Left renal cortex interstitium (tissue), 4 donors: ENCODE measurements around the gene RFX2. TPM values are rescaled to one million over a fixed set of nuclear protein-coding genes. Genes with fewer than 3 reads are reported as not detected.
"Not testable (repeated sequence)": the region's sequence is repeated elsewhere in the genome, so short reads cannot be mapped to it uniquely, and the experiment has no call there.

Experiments used
- DNase-seq, 4 donors: peaks; one replicate each; pipeline ENCODE4 v3.0.0-alpha.2; 2013; ENCODE audit warnings: low read depth in 4 of 4, low spot score in 2 of 4, missing footprints in 1 of 4
- polyA plus RNA-seq, 4 donors: library from polyadenylated mRNA; unstranded; fragments of 120-200 nt; gene quantifications; one replicate each; pipeline ENCODE4 v1.2.1, GENCODE V29; 2013; ENCODE audit not compliant: insufficient read length in 4 of 4

RFX2 gene
- polyA plus RNA-seq, 4 donors: 6.7 to 11.1 (median 8.8) TPM

DNA sequence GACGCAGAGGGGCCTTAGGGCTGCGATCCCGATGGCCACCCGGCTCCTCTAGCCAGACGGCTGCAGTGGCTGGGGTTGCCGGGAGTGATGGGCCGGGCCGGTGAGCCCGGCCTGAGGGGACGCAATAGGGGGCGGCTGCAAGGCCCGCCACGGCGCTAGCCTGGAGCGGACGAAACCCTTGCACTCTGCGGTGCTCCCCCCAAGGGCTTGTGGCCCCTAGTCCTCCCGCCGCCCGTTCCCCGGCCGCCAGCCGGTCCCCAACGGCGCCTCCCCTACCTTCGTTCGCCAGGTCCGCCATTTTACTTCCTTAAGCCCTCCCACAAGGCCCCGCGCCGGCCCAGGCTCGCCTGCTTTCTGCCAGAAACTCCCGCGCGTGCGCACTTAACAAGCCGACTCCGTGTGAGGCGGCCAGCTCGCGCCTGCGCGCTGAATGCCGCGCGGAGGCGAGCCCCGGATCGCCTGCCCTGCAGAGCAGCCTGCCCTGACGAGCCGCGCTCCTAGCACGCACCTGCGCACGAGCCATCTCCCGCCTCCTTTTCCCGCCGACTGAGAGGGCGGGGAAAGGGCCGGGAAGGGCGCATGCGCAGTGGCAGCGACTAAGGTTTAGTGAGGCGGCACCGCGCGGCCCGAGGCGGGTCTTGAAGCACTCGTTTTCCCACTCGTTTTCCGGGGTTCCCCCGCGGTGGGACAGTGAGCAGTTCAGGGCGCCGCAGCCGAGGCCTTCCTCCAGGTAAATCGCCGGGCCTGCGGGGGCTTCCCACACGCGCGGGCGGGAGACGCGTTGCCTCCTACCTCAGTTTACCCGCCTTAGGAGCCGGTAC, 132.3 kb downstream of the RFX2 start, which contains the start of gene RANBP3:
TSS of gene RANBP3 (minus strand) at position 356 of the 821 bp plus-strand sequence. CDS start at position 298, 58 bp downstream.
- DNase-seq: peak; percentile 93 to 99 (median 98)

DNA sequence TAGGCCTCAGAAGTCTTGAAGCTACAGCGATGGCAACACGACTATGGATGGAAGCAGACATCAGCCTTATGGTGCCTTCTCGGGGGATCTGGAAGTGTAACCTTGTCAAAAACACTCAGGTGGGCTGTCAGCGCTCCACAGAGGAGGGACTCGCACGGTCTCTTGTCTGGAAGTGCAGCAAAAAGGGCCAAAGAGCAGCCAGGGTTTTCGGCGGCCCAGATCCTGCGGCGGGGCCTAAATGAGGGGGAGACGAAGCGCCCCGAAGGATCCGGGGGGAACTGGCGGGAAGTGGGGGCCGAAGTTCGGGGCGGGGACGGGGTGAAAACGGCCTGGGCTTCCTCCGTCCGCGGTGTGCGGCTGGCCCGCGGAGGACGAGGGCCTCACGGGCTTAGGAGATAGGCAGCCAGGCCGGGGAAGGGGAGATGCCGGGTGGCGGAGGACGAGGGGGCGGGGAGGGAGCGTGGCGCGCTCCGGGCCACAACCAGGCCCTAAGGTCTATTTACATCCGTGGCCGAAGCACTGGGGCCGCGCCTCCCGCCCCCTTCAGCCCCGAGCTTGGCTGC, 133.0 kb downstream of the RFX2 start:
- DNase-seq: no peak

DNA sequence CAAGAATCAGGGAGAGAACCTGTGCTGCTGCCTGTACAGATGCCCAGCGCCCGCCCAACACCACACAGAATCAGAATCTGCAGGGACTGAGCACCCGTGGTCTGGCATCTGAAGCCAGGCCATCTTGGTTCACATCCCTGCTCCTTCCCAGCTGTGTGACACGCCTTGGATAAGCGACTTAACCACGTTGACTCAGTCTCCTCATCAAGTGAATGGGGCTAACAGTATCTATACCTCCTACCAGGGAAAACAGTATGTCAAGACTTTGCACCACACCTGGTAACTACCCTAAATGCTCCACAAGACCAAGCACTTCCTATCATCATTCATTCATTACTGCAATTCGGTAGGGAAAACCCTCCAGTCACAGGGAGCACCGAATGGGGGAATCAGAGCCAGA, 133.5 kb downstream of the RFX2 start:
- DNase-seq: no peak

DNA sequence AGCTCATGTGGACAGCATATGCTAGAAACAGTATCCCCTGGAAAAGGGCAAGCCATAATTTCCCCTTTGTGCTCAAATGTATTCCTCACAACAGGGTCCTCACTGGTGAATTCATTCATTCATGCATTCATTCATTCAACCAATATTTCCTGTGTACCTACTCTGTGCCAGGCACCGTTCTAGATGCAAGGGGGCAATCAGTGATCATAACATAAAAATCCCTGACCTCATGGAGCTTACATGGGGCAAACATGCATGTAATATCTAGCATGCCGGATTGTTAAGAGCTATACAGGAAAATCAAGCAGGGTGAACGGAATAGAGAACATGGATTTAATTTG, 134.9 kb downstream of the RFX2 start:
- no peak for DNase-seq

DNA sequence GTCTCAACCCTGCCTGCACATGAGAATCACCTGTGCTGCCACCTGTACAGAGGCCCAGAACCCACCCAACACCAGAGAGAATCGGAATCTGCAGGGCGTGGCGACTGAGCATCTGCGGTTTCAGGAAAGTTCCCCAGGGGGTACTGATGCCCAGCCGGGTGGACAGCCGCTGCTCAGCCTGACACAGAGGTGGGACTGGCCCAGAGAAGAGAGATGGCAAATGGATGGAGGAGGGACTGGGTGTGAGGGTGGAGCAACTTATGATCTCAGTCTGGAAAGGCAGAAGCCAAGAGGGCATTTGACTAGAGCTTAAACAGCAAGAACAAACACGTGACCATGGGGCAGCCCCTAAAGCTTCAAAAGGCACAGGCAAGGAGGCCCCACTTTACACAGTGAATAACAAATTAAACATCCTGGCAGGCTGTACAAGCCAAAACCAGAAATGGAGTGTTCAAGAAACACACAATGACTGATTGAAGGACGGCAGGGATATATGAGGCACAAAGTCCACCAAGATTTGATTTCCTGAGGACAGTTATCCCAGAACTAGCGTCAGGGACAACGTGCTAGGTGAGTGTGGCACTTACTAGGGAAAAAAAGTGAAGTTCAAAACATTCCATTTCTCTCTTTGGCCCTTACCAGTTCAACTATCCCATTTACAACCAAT, 135.4 kb downstream of the RFX2 start:
- no peak for DNase-seq

DNA sequence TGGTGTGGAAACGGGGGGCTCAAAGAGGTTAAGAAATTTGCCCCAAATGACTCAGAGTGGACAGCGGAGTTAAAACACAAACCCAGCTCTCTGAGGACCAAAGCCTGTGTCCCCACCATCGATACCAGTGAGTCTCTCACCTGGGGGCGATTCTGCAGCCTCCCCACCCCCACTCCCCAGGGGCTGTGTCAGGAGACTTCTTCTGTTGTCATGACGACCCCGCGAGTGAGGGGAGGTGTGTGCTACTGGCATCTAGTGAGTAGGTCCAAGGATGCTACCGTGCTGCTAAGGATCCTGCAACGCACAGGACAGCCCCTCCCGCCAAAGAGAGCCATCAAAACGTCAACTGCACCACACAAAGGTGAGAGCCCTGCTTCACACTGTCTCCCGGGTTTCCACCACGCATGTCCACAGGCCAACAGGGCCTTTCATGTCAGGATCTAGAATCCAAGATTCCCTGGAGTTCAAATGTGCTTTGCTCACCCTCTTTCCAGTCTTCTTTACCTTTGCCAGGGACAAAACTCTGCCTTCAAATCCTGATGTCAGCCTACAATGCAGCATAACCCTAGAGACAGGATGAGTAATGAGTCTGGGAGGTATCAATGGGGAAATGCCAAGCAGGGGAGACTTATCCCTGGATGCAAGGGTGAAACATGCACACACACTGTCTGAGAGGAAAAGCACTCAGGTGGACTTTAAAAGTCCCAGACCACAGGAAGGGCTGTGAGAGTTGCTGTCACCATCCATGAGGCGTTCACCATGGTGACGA, 136.2 kb downstream of the RFX2 start:
- DNase-seq: no peak

DNA sequence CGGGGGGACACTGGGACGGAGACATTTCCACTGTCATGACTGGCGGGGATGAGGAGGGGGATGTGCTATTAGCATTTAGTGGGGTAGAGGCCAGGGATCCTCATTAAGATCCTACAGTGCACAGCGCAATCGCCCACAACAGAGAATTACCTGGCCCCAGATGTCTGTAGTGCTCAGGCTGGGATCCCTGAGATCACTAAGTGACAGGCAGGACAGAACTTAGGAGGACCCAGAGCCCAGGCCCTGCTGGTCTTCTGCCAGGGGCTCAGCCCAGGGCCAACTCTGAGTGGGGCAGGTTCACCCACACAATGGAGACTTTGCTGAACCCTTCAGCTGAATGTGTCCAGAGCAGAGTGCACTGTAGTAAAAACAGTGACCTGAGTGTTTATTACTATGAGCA, 136.9 kb downstream of the RFX2 start:
- DNase-seq: no peak

DNA sequence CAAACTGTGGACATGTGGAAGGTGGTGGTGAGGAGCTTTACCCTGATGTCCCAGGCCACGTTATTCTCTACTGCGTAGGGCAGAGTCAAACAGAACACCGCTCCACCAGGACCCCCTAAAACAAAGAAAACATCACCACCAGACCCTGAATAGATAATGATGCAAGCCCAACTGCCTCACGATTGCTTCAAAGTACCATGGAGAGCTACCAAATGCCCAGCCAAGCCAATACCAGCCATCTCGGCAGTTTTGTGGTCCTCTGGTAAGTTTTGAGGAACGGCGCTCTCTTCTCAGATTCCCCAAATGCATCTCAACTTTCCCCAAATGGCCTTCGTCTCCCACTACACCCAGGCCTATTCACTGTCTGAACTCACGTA, 138.0 kb downstream of the RFX2 start:
- no peak for DNase-seq

DNA sequence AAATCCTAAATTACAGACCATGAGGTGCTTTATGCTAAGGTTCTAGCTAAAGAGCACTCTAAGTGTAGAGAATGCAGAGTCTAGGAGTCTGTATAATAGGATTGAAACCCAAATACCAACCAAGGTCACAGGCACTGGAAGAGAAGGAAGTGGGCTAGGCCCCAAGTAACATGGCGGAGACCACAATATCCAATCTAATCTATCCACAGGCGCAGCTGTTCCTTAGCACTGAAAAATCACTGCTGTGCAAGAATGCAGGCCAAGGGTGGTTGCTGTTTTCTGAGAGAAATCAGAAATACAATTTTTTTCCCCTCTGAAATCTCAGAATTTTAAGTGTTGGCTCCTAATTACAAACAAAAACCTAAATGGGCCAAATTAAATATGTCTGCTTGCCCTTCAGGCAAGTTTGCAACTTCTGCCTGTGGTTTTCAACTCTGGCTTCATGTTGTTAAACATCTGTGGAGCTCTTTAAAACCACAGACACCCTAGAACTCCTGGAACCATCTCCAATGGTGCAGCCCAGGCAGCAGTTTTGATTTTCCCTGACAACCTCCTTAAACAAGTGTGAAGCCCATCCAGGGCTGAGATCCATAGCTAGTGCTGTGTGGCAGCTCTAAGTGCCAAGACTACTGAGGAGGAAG, 138.5 kb downstream of the RFX2 start:
- DNase-seq: no peak

DNA sequence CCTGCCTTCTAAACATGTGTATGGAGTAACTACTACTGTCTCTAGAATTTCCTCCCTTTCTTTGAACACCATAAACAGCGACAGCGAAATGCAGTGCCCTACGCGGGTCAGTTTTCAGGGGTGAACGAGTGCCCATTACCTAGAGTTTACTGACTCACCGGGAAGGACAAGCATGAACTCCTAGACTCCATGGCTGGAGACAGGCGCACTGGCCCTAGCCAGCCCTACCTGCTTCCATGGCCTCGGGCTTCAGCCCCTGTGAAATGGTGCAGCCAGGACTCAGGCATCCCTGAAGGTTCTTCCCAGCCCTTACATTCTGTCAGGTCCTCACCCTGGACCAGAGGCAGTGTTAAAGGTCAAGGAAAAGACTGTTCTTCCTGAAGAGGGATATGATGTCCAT, 140.8 kb downstream of the RFX2 start:
- DNase-seq: no peak

DNA sequence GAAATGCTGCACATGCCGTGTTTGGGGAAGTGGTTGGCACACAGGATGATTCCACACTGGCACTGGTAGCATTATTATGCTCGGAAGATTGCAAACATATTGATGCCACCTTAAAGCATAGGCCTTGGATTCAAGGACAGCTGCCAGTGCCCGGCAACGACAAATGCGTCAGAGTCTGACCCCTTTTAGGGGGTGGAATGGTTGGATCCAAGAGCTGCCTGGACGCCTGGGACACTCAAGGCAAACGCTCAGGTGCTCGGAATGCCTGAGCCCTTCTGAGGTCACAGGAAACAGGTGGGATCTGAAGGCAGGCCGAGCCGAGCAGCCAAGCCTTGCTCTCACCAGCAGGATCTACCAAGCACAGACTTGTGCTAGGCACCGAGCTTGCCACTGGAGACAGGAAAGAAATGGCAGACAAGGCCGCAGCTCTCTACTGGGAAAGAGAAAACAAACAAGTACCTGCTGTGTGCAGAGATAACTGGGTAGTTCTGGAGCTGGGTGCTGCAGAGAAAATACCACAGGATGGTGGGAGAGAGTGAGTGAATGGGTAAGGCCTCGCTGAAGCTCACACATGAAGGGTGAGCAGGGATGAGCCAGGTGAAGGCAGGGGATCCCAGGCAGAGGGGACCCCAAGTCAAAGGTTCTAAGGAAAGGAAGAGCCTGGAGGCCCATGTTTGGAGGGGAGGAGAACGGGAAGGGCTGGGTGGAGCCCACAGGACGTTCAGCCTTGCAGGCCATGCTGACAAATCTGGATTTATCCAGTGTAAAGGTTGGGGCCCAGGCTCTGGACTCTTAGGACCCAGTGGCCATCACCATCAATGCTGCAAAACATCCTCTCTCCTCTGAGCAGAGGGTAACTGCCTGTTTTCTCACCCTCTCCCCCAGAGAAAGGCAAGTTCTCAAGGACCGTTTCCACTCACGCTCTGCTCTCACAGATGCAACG, 141.6 kb downstream of the RFX2 start:
- DNase-seq: no peak

DNA sequence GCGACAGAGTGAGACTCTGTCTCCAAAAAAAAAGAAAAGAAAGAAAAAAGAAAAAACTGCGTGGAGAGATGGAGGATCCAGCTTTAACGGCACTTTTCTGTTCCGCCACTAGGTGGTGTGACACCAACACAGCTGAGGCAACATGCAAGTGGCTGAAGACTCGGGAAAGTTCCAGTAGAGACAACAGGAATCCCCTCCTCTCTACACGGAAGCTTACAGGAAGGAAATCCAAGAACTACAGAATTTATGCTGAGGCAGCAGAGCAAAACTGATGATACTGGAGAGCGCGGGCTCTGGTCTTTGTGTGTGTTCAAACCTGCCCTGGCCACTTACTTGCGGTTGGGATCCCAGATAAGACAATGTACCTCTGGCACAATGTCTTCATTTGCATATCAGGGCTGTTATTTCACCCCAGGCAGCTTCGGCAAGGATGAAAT, 142.3 kb downstream of the RFX2 start:
- peak in 1 of 4 donors; percentile 51 for DNase-seq

DNA sequence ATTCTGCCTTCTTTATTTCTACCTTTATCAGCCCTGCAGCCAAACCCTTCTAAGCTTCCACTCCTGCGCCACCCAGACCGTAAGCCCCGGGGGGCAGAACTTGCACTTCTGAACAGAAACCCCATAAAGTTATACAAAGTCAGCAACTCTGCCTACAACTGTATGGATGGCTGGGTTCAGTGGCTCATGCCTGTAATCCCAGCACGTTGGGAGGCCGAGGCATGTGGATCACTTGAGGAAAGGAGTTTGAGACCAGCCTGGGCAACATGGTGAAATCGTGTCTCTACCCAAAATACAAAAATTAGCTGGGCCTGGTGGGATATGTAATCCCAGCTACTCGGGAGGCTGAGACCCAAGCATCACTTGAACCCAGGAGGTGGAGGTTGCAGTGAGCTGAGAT, 142.7 kb downstream of the RFX2 start:
- no peak for DNase-seq

DNA sequence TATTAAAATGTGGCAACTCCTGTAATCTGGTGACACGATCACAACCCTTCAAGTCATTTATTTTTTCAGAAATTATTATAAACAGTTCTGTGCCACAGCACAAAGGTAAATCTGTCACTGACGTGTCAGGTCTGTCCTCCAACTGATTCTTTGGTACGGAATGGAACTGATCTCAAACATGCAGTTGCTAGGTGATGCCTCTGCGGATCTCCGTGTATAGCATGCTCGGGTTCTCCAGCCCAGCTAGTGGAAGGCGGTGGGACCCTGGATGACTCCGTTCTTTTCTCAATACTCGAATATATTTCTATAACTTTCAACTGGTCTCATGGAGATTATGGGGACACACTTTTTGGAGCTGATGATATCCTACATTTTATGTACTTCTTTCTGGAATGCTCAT, 143.4 kb downstream of the RFX2 start:
- DNase-seq: no peak

DNA sequence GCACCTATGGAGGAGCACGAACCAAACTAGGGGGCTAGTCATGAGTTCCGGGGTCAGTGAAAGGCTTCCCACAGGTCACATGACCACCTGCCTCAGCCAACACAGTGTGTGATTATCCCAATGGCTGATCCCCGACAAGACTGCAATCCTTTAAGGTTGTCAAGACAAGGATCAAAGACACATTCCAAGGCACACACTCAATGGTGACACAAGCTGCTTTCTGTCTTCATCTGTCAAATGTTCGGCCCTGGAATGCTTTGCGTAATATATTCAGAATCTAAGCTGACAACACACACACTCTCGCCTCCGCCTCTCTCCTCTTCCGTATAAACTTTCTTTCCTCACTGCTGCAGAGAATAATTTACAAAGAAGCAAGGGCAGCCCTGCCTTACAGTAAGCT, 144.1 kb downstream of the RFX2 start:
- DNase-seq: no peak

DNA sequence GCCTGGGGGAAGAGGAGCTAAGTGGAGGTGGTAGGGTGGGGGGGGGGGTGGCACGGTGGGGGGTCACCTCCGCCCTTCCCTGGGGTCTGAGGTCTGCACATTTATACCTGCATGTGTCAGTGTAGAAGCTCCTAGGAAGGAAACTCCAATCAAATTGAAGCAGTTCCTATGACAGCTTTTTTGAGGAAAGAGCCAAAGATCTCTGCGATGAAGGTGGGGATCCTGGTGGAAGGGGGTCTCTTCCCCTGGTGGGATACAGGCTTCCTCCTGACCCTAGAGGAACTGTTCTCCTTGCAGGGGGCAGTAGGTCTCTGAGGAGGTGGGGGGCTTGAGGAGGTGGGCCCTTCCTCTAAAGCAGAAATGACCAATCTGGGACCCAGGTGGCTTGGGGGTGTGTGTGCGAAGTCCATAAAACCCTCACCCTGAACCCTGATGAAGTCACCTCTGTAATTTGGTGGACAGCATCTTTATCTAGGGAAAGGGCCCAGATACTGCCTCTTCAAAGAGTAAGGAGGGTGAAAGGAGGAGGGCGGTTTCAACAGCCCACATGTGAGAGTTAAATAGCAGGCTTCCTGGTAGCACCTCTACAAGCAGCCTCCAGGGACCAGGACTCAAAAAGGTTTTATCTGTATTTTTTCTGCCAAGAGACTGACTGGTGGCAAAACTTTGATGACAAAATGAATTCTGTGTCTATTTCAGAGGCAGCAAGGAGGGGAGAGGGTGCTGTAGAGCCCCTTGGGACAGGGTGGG, 145.3 kb downstream of the RFX2 start:
- no peak for DNase-seq

DNA sequence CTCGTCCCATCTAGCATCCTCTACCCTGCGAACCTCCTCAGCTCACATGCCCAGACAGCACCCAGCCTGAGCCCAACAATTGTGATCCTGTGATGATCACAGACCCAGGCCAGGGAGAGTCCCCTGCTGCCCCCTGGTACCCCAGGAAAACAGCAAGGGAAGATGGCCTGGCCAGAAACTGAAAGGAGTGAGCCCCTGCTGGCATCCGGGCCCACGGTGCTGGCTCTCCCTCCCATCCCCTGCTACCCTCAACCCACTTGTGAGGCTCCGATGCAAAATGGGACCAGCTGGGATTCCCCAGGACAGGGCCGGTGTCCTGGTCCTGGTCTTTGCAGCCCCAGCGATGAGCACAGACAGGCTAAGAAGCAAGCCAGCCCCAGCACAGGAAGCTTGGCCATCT, 146.4 kb downstream of the RFX2 start:
- DNase-seq: no peak

DNA sequence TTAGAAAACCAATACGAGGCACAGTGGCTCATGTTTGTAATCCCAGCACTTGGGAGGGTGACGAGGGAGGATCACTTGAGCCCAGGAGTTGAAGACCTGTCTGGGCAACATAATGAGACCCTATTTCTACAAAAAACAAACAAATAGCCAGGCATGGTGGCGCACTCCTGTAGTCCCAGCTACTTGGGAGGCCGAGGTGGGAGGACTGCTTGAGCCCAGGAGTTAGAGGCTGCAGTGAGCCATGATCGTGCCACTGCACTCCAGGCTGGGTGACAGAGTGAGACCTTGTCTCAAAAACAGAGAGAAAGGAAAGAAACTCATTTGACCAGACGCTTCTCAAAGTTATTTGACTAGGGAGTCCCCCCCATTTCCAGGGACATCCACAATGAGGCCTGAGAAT, 147.0 kb downstream of the RFX2 start:
- not testable (repeated sequence) for DNase-seq
